Astrocyte of the spinal cord (primary cell): Measurements from ENCODE around the gene ZDHHC13.

Experiments
- DNase-seq: peaks from one replicate; pipeline ENCODE4 v3.0.0; 2011; ENCODE audit warnings: low read depth, low spot score
- H3K4me3 ChIP-seq: 2 replicates; pipeline ENCODE4 v1.5.1; 2011; ENCODE audit warnings: low read depth, mild to moderate bottlenecking, low read length, moderate library complexity
- in situ Hi-C: cut with HindIII; loops from 2 replicates; pipeline ENCODE4 v1.10.0; 2017; ENCODE audit warnings: low sequenced_read_pairs
- TF ChIP-seq, protein P1 (sequence below): IDR thresholded peaks from 2 replicates; pipeline ENCODE4 v1.5.1; 2012; ENCODE audit warnings: low read depth, mild to moderate bottlenecking, low read length, inconsistent platforms

Gene ZDHHC13

DNA sequence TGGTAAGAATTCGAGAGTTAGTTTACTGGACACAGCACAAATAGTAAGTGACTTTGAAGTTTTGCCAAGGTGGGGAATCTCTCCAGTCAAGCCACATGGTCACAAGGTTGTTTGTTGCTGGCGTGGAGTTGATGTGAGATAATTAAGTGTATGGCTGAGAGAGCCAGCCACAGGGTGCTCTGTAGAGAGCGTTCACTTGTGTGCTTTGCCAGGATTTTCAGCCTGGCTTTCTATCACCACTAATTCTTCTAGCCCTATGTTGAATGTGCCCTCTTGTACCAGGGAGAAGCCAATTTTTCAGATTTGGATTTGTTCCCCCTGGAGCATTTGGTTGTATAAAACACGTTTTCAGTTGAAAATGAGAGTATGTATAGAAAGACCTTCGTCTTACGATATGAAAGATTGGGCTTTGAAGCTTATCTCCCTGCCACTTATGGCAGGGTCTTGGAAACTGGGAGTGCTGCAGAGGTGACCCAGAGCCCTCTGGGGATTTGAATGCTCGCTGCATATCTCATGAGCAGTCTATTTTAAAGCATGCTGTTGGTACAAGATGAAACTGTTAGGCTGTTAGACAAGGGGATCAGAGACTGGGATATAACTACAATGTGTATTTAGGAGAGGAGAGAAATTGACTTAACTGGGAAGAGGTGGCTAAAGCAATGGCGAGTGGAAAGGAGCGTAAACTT, 56.2 kb downstream of the ZDHHC13 start:
- TF ChIP-seq, protein P1, sequence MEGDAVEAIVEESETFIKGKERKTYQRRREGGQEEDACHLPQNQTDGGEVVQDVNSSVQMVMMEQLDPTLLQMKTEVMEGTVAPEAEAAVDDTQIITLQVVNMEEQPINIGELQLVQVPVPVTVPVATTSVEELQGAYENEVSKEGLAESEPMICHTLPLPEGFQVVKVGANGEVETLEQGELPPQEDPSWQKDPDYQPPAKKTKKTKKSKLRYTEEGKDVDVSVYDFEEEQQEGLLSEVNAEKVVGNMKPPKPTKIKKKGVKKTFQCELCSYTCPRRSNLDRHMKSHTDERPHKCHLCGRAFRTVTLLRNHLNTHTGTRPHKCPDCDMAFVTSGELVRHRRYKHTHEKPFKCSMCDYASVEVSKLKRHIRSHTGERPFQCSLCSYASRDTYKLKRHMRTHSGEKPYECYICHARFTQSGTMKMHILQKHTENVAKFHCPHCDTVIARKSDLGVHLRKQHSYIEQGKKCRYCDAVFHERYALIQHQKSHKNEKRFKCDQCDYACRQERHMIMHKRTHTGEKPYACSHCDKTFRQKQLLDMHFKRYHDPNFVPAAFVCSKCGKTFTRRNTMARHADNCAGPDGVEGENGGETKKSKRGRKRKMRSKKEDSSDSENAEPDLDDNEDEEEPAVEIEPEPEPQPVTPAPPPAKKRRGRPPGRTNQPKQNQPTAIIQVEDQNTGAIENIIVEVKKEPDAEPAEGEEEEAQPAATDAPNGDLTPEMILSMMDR = no peak
- DNase-seq = no peak
- H3K4me3 ChIP-seq = no peak overlapping the region
- in situ Hi-C loops = no loop called here

DNA sequence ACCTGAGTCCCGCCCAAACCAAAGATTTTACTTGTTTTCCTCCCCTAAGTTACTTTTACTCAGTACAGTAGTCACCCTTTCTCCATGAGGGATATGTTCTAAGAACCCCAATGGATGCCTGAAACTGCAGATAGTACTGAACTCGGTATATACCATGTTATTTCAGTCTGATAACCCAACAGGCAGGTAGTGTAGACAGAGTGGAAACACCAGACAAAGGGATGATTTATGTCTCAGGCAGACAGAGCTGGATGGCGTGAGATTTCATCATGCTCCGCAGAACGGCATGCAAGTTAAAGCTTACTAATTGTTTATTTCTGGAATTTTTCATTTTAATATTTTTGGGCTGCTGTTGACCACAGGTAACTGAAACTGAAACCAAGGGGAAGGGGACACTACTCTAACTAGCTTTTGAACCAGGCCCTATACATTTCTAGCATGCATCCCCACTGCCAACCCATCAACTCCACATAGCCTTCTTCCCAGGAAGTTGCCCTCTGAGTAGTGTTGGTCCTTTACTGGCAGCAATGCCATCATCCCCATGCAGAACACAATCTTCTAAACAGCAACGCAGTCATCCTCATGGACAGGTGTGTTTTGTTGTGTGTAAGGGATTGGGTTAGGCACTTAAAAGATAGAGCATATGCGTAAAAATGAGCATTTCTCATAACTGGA, 57.1 kb downstream of the ZDHHC13 start:
- DNase-seq = no peak
- in situ Hi-C loops = no loop called here
- H3K4me3 ChIP-seq = no peak overlapping the region
- TF ChIP-seq, protein P1 = no peak

DNA sequence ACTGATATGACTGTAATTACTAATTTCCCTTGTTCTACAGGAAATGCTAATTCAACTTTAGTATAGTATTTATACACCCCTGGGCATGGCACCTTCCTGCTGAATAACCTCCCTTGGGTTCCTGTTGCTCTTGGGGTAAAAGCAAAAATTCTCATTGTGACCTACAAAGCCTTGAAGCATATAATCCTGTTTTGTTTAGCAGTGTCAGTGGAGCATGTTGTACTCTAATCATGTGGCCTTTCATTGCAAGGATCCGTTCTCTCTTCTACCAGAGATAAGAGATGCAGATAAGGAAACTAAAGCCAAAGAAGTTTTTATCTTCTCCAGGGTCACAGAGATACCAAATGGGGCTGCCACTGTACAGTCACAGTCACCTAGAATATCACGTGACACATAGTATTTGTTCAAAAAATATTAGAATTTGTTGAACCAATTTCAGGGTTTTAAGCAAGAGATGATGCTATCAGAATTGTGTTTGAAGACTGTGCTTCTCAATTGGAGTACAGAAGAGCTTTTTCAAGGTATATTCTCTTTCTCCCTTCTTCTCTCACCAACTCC, 59.7 kb downstream of the ZDHHC13 start:
- no peak overlapping the region for H3K4me3 ChIP-seq
- TF ChIP-seq, protein P1 = no peak
- no peak for DNase-seq
- in situ Hi-C loops = no loop called here

DNA sequence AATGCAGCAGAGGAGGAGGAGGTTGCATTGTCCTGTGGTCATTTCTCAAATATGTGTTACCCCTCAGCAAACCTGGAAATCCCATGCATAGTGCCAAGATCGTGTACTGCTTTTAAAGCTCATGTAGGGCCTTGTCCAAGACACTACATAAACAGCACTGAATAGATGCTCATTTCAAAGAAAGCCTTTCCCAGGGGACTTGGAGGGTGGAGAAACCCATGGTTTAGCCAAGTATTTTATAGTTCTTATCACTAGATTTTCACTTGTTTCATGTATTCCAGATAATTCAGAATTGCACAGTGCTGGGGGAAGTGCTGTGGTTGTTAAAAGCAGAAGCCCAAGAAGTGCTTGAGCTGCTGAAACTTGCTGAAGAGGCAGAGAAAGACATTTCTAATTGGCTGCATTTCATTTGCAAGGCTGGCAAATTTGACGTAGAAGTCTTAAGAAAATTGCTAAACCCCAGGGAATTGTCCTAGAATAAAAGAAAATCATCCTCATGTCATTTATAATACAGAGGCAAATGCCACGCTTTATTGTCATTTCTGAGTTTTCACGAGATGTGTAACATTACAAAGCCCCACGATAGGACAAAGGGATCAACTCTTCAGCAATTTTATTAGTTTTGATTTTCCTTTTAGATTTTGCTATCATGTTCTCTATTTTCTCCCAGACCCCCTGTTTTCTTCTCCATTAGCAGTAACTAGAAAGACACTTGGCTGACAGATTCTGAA, 64.7 kb downstream of the ZDHHC13 start:
- no peak overlapping the region for H3K4me3 ChIP-seq
- in situ Hi-C loops = no loop called here
- no peak for DNase-seq
- TF ChIP-seq, protein P1 = no peak

DNA sequence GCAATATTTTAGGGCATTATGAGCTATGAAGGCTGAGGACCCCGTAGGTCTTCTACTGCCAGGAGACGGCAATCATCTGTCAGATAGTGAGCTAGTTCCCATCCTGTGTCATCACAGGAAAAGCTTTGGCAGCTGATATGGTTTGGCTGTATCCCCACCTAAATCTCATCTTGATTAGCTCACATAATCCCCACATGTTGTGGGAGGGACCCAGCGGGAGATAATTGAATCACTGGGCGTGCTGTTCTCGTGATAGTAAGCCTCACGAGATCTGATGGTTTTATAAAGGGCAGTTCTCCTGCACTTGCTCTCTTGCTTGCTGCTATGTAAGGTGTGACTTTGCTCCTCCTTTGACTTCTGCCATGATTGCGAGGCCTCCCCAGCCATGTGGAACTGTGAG, 66.7 kb downstream of the ZDHHC13 start:
- no peak overlapping the region for H3K4me3 ChIP-seq
- in situ Hi-C loops = no loop called here
- no peak for DNase-seq
- TF ChIP-seq, protein P1 = no peak

DNA sequence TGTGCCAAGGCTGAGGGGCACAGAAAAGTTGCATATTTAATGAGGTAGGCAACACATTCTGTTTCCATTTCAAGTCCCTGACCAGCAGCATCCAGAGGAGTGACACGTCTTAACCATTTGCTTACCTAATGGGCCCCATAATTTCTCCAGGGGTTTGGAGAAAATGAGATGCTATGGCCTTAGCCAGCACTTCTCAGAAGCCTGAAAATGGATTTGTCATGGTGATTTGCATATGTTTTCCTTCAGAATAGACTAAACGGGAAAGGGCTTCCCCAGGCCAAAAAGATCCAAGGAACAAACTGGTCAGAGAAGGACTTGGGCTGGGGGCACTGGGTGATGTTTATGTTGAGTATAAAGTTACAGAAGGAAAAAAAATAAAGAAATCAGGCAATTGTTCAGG, 68.1 kb downstream of the ZDHHC13 start:
- TF ChIP-seq, protein P1 = no peak
- no peak overlapping the region for H3K4me3 ChIP-seq
- in situ Hi-C loops = no loop called here
- no peak for DNase-seq
